Measurements from ENCODE around the gene RILPL1.

RILPL1 gene

GRCh38 chr12:123532808-123533649 lies 490 bp downstream of the RILPL1 start:
- H3K9me3 ChIP-seq (ENCODE audit: control insufficient read depth, low read length): no peaks in the 10 kb centered on the region
- no peak for TF ChIP-seq CTCF (IDR thresholded peaks at IDR 0.05)
- peak overlapping the region; percentile 98 for H2AFZ ChIP-seq
- H3K79me2 ChIP-seq: peaks cover 10% of the 10 kb centered on the region
- H3K36me3 ChIP-seq (ENCODE audit: control insufficient read depth, insufficient read depth, low read length): no peaks in the 10 kb centered on the region
- no peaks in the 10 kb centered on the region for H3K27me3 ChIP-seq (ENCODE audit: control insufficient read depth, insufficient read depth, low read length)
- H3K4me1 ChIP-seq: peaks cover 10% of the 10 kb centered on the region
- H3K9ac ChIP-seq: no peak overlapping the region
- H3K27ac ChIP-seq: peak overlapping the region; percentile 26
- H3K4me2 ChIP-seq (ENCODE audit: low read length): peak overlapping the region; percentile 78
- peak overlapping the region; percentile 62 for H3K4me3 ChIP-seq (ENCODE audit: low read depth, low read length)

GRCh38 chr12:123532019-123532418 lies 1.5 kb downstream of the RILPL1 start:
- H3K79me2 ChIP-seq: peaks cover 10% of the 10 kb centered on the region
- peak overlapping the region; percentile 53 for H3K4me2 ChIP-seq (ENCODE audit: low read length)
- peaks cover 10% of the 10 kb centered on the region for H3K4me1 ChIP-seq
- H3K27ac ChIP-seq: peak overlapping the region; percentile 44
- H3K9me3 ChIP-seq (ENCODE audit: control insufficient read depth, low read length): no peaks in the 10 kb centered on the region
- peak overlapping the region; percentile 29 for H3K4me3 ChIP-seq (ENCODE audit: low read depth, low read length)
- TF ChIP-seq CTCF (IDR thresholded peaks at IDR 0.05): no peak
- H3K27me3 ChIP-seq (ENCODE audit: control insufficient read depth, insufficient read depth, low read length): no peaks in the 10 kb centered on the region
- no peaks in the 10 kb centered on the region for H3K36me3 ChIP-seq (ENCODE audit: control insufficient read depth, insufficient read depth, low read length)
- H2AFZ ChIP-seq: peak overlapping the region; percentile 46
- no peak overlapping the region for H3K9ac ChIP-seq

GRCh38 chr12:123531091-123531490 lies 2.4 kb downstream of the RILPL1 start:
- no peaks in the 10 kb centered on the region for H3K27me3 ChIP-seq (ENCODE audit: control insufficient read depth, insufficient read depth, low read length)
- no peak overlapping the region for H3K4me2 ChIP-seq (ENCODE audit: low read length)
- H2AFZ ChIP-seq: no peak overlapping the region
- no peak for TF ChIP-seq CTCF (IDR thresholded peaks at IDR 0.05)
- H3K36me3 ChIP-seq (ENCODE audit: control insufficient read depth, insufficient read depth, low read length): no peaks in the 10 kb centered on the region
- peaks cover 10% of the 10 kb centered on the region for H3K4me1 ChIP-seq
- H3K27ac ChIP-seq: no peak overlapping the region
- no peak overlapping the region for H3K9ac ChIP-seq
- no peak overlapping the region for H3K4me3 ChIP-seq (ENCODE audit: low read depth, low read length)
- H3K79me2 ChIP-seq: peaks cover 14% of the 10 kb centered on the region
- no peaks in the 10 kb centered on the region for H3K9me3 ChIP-seq (ENCODE audit: control insufficient read depth, low read length)

GRCh38 chr12:123530668-123531067 lies 2.9 kb downstream of the RILPL1 start:
- Histone ChIP-seq H3K79me2 (peaks cover 14% of the 10 kb centered on the region), H3K36me3 (ENCODE audit: control insufficient read depth, insufficient read depth, low read length) (no peaks in the 10 kb centered on the region), H3K4me3 (ENCODE audit: low read depth, low read length) (no peak overlapping the region), H2AFZ (no peak overlapping the region), H3K9ac (no peak overlapping the region), H3K4me1 (peaks cover 10% of the 10 kb centered on the region), H3K27me3 (ENCODE audit: control insufficient read depth, insufficient read depth, low read length) (no peaks in the 10 kb centered on the region), H3K9me3 (ENCODE audit: control insufficient read depth, low read length) (no peaks in the 10 kb centered on the region), H3K27ac (no peak overlapping the region), H3K4me2 (ENCODE audit: low read length) (no peak overlapping the region)
- no peak for TF ChIP-seq CTCF (IDR thresholded peaks at IDR 0.05)

- H3K4me3 ChIP-seq (ENCODE audit: low read depth, low read length): no peak overlapping the region
- TF ChIP-seq CTCF (IDR thresholded peaks at IDR 0.05): no peak
- H3K9ac ChIP-seq: no peak overlapping the region
- no peaks in the 10 kb centered on the region for H3K27me3 ChIP-seq (ENCODE audit: control insufficient read depth, insufficient read depth, low read length)
- H3K79me2 ChIP-seq: peaks cover 14% of the 10 kb centered on the region
- no peak overlapping the region for H3K27ac ChIP-seq
- peaks cover 10% of the 10 kb centered on the region for H3K4me1 ChIP-seq
- H2AFZ ChIP-seq: no peak overlapping the region
- no peaks in the 10 kb centered on the region for H3K36me3 ChIP-seq (ENCODE audit: control insufficient read depth, insufficient read depth, low read length)
- no peaks in the 10 kb centered on the region for H3K9me3 ChIP-seq (ENCODE audit: control insufficient read depth, low read length)
- no peak overlapping the region for H3K4me2 ChIP-seq (ENCODE audit: low read length)
Measured at GRCh38 chr12:123529686-123530085, 3.8 kb downstream of the RILPL1 start.

Measured in parathyroid adenoma (tissue), 2 donors.